ELF-1 (cell line): ENCODE measurements around the gene LENG9.
A peak's percentile ranks its signal among the peaks of the same experiment; 100 is the strongest.
"Not testable (repeated sequence)": the region's sequence is repeated elsewhere in the genome, so short reads cannot be mapped to it uniquely, and the experiment has no call there.

ENCODE experiments used
- DNase-seq: peaks from one replicate; pipeline ENCODE4 v3.0.0-alpha.2; 2016; ENCODE audit warnings: low read depth, low spot score

LENG9 gene

GRCh38 chr19:54478677-54479266 is 15.2 kb upstream of the LENG9 start:
- DNase-seq: peak; percentile 54

GRCh38 chr19:54477650-54478049 is 14.1 kb upstream of the LENG9 start:
- no peak for DNase-seq

- DNase-seq: no peak
These were observed 12.1 kb upstream of the LENG9 start for GRCh38 chr19:54475706-54476105.

- DNase-seq: no peak
These were observed 10.4 kb upstream of the LENG9 start for GRCh38 chr19:54473892-54474372.

- peak; percentile 64 for DNase-seq
These were observed 9.7 kb upstream of the LENG9 start, which contains the start of gene CDC42EP5 for GRCh38 chr19:54473071-54473891. TSS of gene CDC42EP5 (minus strand) at chr19:54473296. CDS start at chr19:54465547, 7,749 bp downstream.

GRCh38 chr19:54470991-54471782 is 7.6 kb upstream of the LENG9 start:
- peak; percentile 39 for DNase-seq

- DNase-seq: no peak
These were observed 6.8 kb upstream of the LENG9 start for GRCh38 chr19:54470276-54470887.

GRCh38 chr19:54469496-54469934 is 5.9 kb upstream of the LENG9 start:
- DNase-seq: no peak

- DNase-seq: not testable (repeated sequence)
These were observed 2.5 kb upstream of the LENG9 start for GRCh38 chr19:54466110-54466480.

- no peak for DNase-seq
These were observed 2.0 kb upstream of the LENG9 start for GRCh38 chr19:54465426-54466109.

GRCh38 chr19:54464630-54465425 is 1.2 kb upstream of the LENG9 start:
- peak; percentile 96 for DNase-seq

- DNase-seq: peak; percentile 98
These were observed 559 bp upstream of the LENG9 start for GRCh38 chr19:54464044-54464629.

- DNase-seq: peak; percentile 80
These were observed 685 bp downstream of the LENG9 start for GRCh38 chr19:54462655-54463530.

- no peak for DNase-seq
These were observed 1.4 kb downstream of the LENG9 start for GRCh38 chr19:54462047-54462654.

- no peak for DNase-seq
These were observed 2.0 kb downstream of the LENG9 start for GRCh38 chr19:54461613-54462012.

GRCh38 chr19:54461210-54461609 is 2.4 kb downstream of the LENG9 start:
- DNase-seq: no peak

- no peak for DNase-seq
These were observed 3.2 kb downstream of the LENG9 start for GRCh38 chr19:54460230-54461005.
